HG02981 (cell line): ENCODE results near the gene IL32.
A peak's percentile ranks its signal among the peaks of the same experiment; 100 is the strongest.

Experiments used
- ATAC-seq: cut with Tn5 transposase; IDR thresholded peaks from one replicate; pipeline ENCODE4 v1.9.1; 2021; ENCODE audit warnings: mild to moderate bottlenecking, moderate library complexity; ENCODE audit not compliant: unreplicated experiment

IL32 gene

GRCh38 chr16:3065069-3065741 is at the start of gene IL32:
Gene IL32, plus strand, starts transcription at chr16:3065640. Its CDS starts 172 bp downstream, at chr16:3065812.
- ATAC-seq: no peak

- no peak for ATAC-seq
These were observed 49.4 kb upstream of the IL32 start for GRCh38 chr16:3015865-3016521.

GRCh38 chr16:3017344-3017743 is 48.1 kb upstream of the IL32 start:
- ATAC-seq: no peak

- no peak for ATAC-seq
These were observed 47.5 kb upstream of the IL32 start, which contains the start of gene CLDN6 for GRCh38 chr16:3017794-3018506. Gene CLDN6, minus strand, starts transcription at chr16:3018183. Its CDS starts 2,162 bp downstream, at chr16:3016021.

- ATAC-seq: no peak
These were observed 45.7 kb upstream of the IL32 start for GRCh38 chr16:3019594-3020246.

GRCh38 chr16:3020247-3020603 is 45.2 kb upstream of the IL32 start, which contains the start of gene TNFRSF12A:
Gene TNFRSF12A, plus strand, starts transcription at chr16:3020368. Its CDS starts 30 bp downstream, at chr16:3020398.
- ATAC-seq: no peak

- no peak for ATAC-seq
These were observed 44.6 kb upstream of the IL32 start for GRCh38 chr16:3020604-3021448.

GRCh38 chr16:3021449-3022207 is 43.8 kb upstream of the IL32 start:
- ATAC-seq: no peak

- ATAC-seq: no peak
These were observed 43.2 kb upstream of the IL32 start for GRCh38 chr16:3022208-3022683.

GRCh38 chr16:3022684-3023414 is 42.6 kb upstream of the IL32 start:
- no peak for ATAC-seq

- ATAC-seq: no peak
These were observed 42.1 kb upstream of the IL32 start for GRCh38 chr16:3023415-3023668.

- ATAC-seq: peak; percentile 69
These were observed 41.6 kb upstream of the IL32 start, which contains the start of the genes HCFC1R1 and THOC6 for GRCh38 chr16:3023669-3024478. Gene HCFC1R1, minus strand, starts transcription at chr16:3023942. Its CDS starts 1 bp downstream, at chr16:3023941. Gene THOC6, plus strand, starts transcription at chr16:3024035. Its CDS starts 292 bp downstream, at chr16:3024327.

GRCh38 chr16:3025032-3026002 is 40.1 kb upstream of the IL32 start:
- ATAC-seq: no peak

GRCh38 chr16:3026003-3026378 is 39.4 kb upstream of the IL32 start:
- ATAC-seq: no peak

GRCh38 chr16:3026609-3027488 is 38.6 kb upstream of the IL32 start:
- no peak for ATAC-seq

GRCh38 chr16:3027489-3027795 is 38.0 kb upstream of the IL32 start:
- ATAC-seq: no peak
